HUES64 (cell line): ENCODE data around the gene ARHGEF11. TPM values are rescaled to one million over a fixed set of nuclear protein-coding genes. Genes with fewer than 3 reads are reported as not detected.

Source experiments
- H3K27ac ChIP-seq: 2 replicates; pipeline ENCODE4 v1.7.0; 2013; ENCODE audit warnings: low read depth, low read length, inconsistent platforms
- H3K27me3 ChIP-seq: 2 replicates; pipeline ENCODE4 v1.6.1; 2013; ENCODE audit warnings: mild to moderate bottlenecking, low read length; ENCODE audit not compliant: insufficient read depth
- H3K36me3 ChIP-seq: 2 replicates; pipeline ENCODE4 v1.6.1; 2013; ENCODE audit warnings: mild to moderate bottlenecking, low read length; ENCODE audit not compliant: insufficient read depth
- H3K4me1 ChIP-seq: 2 replicates; pipeline ENCODE4 v1.6.1; 2013; ENCODE audit warnings: mild to moderate bottlenecking, low read length, moderate library complexity; ENCODE audit not compliant: insufficient read depth
- H3K4me3 ChIP-seq: 2 replicates; pipeline ENCODE4 v1.5.1; 2013; ENCODE audit warnings: mild to moderate bottlenecking, low read length, moderate library complexity
- H3K9ac ChIP-seq: 2 replicates; pipeline ENCODE4 v1.6.1; 2013; ENCODE audit warnings: mild to moderate bottlenecking, low read depth, low read length
- H3K9me3 ChIP-seq: 2 replicates; pipeline ENCODE4 v1.6.1; 2013; ENCODE audit warnings: low read depth, low read length; ENCODE audit not compliant: insufficient read depth
- WGBS: fragments of 150-250, 120-280 bp; methylation state at CpG from one replicate; pipeline ENCODE4 v1.1.7; 2013; ENCODE audit warnings: missing lambda C conversion rate; 5-methylcytosine and 5-hydroxymethylcytosine counted together
- polyA plus RNA-seq, 2 experiments: library from polyadenylated mRNA; stranded (reverse); fragments of 50-300 nt; gene quantifications; one replicate each; pipeline ENCODE4 v1.2.3, GENCODE V29; 2013

ARHGEF11 gene, protein sequence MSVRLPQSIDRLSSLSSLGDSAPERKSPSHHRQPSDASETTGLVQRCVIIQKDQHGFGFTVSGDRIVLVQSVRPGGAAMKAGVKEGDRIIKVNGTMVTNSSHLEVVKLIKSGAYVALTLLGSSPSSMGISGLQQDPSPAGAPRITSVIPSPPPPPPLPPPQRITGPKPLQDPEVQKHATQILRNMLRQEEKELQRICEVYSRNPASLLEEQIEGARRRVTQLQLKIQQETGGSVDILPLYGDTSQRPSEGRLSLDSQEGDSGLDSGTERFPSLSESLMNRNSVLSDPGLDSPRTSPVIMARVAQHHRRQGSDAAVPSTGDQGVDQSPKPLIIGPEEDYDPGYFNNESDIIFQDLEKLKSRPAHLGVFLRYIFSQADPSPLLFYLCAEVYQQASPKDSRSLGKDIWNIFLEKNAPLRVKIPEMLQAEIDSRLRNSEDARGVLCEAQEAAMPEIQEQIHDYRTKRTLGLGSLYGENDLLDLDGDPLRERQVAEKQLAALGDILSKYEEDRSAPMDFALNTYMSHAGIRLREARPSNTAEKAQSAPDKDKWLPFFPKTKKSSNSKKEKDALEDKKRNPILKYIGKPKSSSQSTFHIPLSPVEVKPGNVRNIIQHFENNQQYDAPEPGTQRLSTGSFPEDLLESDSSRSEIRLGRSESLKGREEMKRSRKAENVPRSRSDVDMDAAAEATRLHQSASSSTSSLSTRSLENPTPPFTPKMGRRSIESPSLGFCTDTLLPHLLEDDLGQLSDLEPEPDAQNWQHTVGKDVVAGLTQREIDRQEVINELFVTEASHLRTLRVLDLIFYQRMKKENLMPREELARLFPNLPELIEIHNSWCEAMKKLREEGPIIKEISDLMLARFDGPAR (N-terminal part only)
- polyA plus RNA-seq (2013, experiment 1 of 2) = 17.2 TPM
- polyA plus RNA-seq (2013, experiment 2 of 2) = 18.0 TPM

DNA sequence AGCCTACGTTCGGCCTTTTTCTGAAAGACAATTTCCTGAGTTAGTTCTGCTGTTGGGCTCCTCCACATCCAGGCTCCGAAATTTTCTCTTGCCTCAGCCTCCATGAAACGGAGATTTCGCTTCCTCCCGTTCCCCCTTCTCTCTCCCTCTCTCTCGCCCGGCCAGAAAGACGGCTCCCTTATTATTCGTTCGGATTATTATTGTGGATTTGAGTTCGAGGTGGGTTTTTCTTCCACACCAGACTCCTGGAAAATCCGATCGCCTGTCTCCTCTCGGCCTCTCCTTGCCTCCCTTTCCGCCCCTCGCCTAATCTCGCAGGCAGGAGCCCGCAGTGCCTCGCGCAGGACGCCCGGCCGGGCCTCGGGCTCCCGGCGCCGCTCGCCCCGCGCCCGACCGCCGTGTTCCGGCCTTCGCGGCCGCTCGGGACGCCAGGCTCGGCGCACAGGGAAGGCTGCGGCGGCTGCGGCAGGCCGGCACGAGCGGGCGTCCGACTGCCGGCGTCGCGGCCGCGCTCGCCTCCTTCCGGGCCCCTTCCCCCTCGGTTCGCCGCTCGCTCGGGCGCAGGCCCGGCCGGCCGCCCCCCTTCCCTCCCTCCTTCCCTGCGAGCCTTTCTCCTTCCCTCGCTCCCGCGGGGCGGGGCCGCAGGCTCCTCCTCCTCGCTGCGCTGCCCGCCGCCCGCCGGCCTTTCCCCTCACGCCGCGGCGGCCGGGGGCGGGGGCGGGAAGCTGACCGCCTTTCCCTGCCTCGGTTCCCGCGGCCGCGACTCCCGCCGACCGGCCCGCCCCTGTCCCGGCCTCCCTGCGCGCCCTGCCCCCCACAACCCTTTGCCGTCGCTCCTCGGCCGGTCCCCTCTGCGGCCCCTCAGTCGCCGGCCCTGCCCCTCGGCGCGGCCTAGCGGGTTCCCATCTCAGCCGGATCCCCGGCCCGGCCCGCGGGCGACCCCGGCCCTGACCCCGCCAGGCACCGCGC is at the start of gene ARHGEF11:
ARHGEF11 (minus strand) TSS at position 493 of the 969 bp plus-strand sequence. CDS start 1,412 bp downstream, outside the sequence.
- peak within 1 kb of the TSS; percentile 93 for H3K9ac ChIP-seq
- H3K36me3 ChIP-seq = peaks cover 6% of the 10 kb centered on the region; the same call in 1 of the 2 replicates
- under 1% methylated on average over 116 of the region's 120 CpGs for WGBS
- H3K27me3 ChIP-seq = no peaks in the 10 kb centered on the region
- H3K9me3 ChIP-seq = no peaks in the 10 kb centered on the region
- H3K4me3 ChIP-seq = peak within 1 kb of the TSS; percentile 95
- H3K27ac ChIP-seq = peak within 1 kb of the TSS; percentile 90
- H3K4me1 ChIP-seq = peaks cover 23% of the 10 kb centered on the region

- Histone ChIP-seq H3K4me3 (no peak overlapping the region), H3K9me3 (no peaks in the 10 kb centered on the region), H3K27ac (no peak overlapping the region), H3K9ac (no peak overlapping the region), H3K4me1 (peaks cover 6% of the 10 kb centered on the region; the same call in 1 of the 2 replicates), H3K27me3 (no peaks in the 10 kb centered on the region), H3K36me3 (no peaks in the 10 kb centered on the region)
- 95% methylated on average over 2 of the region's 4 CpGs for WGBS
These were observed 49.5 kb upstream of the ARHGEF11 start for GRCh38 chr1:157095091-157095490.

DNA sequence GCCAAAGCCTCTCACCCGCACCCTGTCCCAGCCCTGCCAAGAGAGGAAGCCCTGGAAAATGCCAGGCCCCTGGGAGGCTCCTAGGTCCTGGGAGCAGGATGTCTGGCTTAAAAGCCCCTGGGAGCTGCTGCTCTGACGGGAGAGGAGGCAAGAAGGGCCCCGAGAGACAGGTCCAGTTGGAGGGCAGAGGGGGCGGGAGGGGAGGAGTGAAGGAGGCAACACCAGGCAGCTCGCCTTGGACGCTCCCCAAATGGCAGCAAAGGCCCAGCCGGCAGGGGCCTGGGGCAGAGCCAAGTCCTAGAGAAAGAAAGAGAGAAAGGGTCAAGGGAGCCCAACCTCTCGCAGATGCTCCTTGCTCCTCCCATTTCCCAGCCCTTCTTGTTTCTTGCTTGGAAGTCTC is 47.3 kb upstream of the ARHGEF11 start:
- no peaks in the 10 kb centered on the region for H3K9me3 ChIP-seq
- H3K4me1 ChIP-seq = peaks cover 6% of the 10 kb centered on the region; the same call in 1 of the 2 replicates
- no peaks in the 10 kb centered on the region for H3K36me3 ChIP-seq
- H3K27ac ChIP-seq = no peak overlapping the region
- H3K27me3 ChIP-seq = no peaks in the 10 kb centered on the region
- H3K9ac ChIP-seq = no peak overlapping the region
- WGBS = 77% methylated on average over 7 of the region's 8 CpGs
- H3K4me3 ChIP-seq = no peak overlapping the region

DNA sequence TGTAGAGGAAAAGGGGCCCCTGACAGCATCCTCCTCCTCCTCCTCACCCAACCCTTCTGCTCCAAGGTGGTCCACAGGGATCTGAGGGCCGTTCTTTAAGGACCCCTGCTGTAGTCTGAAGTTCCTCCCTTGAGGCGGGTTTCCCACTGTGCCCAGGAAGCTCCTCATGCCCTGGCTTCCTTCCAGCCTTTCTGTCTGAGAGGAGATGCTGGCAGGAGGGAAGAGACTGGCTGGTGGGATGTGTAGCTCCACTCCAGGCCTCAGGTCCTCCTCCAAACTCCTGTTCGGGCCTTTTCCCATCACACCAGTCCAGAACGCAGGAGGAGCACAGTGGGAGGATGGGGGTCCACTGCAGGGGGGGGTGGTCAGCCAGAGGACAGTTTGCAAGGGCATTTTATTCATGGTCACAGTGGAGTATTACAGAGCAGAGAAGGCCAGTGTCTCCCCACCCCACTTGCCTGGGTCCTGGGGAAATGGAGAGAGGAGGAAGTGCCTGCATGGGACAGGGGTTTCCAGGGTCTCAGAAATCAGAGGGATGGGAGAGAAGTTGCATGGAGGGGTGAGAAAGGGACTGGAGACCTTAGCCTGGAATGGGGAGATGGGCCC is 46.2 kb upstream of the ARHGEF11 start:
- H3K9ac ChIP-seq = no peak overlapping the region
- WGBS = 77% methylated on average over 4 of the region's 4 CpGs
- no peak overlapping the region for H3K27ac ChIP-seq
- H3K27me3 ChIP-seq = no peaks in the 10 kb centered on the region
- peaks cover 6% of the 10 kb centered on the region; the same call in 1 of the 2 replicates for H3K4me1 ChIP-seq
- no peaks in the 10 kb centered on the region for H3K36me3 ChIP-seq
- H3K9me3 ChIP-seq = no peaks in the 10 kb centered on the region
- no peak overlapping the region for H3K4me3 ChIP-seq

GRCh38 chr1:157091186-157091585 is 45.6 kb upstream of the ARHGEF11 start:
- Histone ChIP-seq H3K27me3 (no peaks in the 10 kb centered on the region), H3K4me1 (peaks cover 6% of the 10 kb centered on the region; the same call in 1 of the 2 replicates)
- WGBS = 93% methylated on average over 4 of the region's 4 CpGs

GRCh38 chr1:157090771-157091170 is 45.2 kb upstream of the ARHGEF11 start:
- Histone ChIP-seq H3K9me3 (no peaks in the 10 kb centered on the region), H3K9ac (no peak overlapping the region), H3K4me3 (no peak overlapping the region), H3K27ac (no peak overlapping the region), H3K4me1 (peaks cover 6% of the 10 kb centered on the region; the same call in 1 of the 2 replicates), H3K27me3 (no peaks in the 10 kb centered on the region), H3K36me3 (no peaks in the 10 kb centered on the region)
- WGBS = 83% methylated on average over 3 of the region's 3 CpGs

More at GRCh38 chr1:157091186-157091585, 45.6 kb upstream of the ARHGEF11 start:
- Histone ChIP-seq H3K36me3 (no peaks in the 10 kb centered on the region), H3K27ac (no peak overlapping the region), H3K9me3 (no peaks in the 10 kb centered on the region), H3K4me3 (no peak overlapping the region), H3K9ac (no peak overlapping the region)

DNA sequence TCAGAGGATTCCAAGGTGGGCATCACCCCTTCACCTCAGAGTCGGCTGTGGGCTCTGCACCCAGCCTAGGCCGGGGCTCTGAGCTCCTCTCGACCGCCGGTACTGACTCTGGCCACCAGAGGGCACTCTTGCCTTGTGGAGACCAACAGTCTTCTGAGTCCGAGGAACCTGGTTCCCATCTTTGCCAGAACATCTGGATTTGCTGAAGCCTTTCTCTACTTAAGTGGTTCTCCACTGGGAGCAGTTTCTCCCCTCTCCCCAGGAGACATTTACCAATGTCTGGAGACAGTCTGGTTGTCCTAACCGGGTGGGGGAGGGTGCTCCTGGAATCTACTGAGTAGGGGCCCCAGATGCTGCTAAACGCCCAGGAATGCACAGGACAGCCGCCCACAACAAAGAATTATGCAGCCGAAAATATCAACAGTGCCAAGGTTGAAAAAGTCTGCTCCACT is 44.7 kb upstream of the ARHGEF11 start:
- no peaks in the 10 kb centered on the region for H3K36me3 ChIP-seq
- H3K4me3 ChIP-seq = no peak overlapping the region
- 35% methylated on average over 10 of the region's 10 CpGs for WGBS
- no peaks in the 10 kb centered on the region for H3K27me3 ChIP-seq
- H3K4me1 ChIP-seq = peaks cover 6% of the 10 kb centered on the region; the same call in 1 of the 2 replicates
- H3K9ac ChIP-seq = no peak overlapping the region
- no peak overlapping the region for H3K27ac ChIP-seq
- no peaks in the 10 kb centered on the region for H3K9me3 ChIP-seq

DNA sequence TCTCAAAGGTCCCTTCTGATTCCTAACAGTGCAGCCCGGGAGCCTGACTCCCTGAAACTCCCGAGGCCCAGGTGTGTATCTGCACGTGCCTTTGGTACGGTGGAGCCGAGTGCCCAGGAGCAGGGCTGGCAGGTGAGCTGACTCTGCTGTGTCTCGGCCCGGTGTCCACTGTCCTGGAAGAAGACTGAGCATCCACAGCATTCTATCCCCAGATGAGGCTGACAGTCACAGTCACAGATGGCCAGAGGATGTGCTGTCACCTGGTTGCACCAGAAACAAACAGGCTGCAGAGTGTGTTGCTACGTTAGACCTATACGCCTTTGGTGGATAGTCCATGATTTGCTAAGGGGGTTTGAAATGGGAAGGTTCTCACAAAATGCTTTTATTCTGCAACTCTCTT is 44.2 kb upstream of the ARHGEF11 start:
- Histone ChIP-seq H3K27ac (no peak overlapping the region), H3K4me1 (peaks cover 6% of the 10 kb centered on the region; the same call in 1 of the 2 replicates), H3K27me3 (no peaks in the 10 kb centered on the region), H3K36me3 (no peaks in the 10 kb centered on the region), H3K9me3 (no peaks in the 10 kb centered on the region), H3K4me3 (no peak overlapping the region), H3K9ac (no peak overlapping the region)
- 95% methylated on average over 9 of the region's 9 CpGs for WGBS

- Histone ChIP-seq H3K27ac (no peak overlapping the region), H3K9me3 (no peaks in the 10 kb centered on the region), H3K27me3 (no peaks in the 10 kb centered on the region), H3K9ac (no peak overlapping the region), H3K4me3 (no peak overlapping the region), H3K4me1 (peaks cover 6% of the 10 kb centered on the region; the same call in 1 of the 2 replicates), H3K36me3 (no peaks in the 10 kb centered on the region)
These were observed 43.1 kb upstream of the ARHGEF11 start for GRCh38 chr1:157088607-157089006.

DNA sequence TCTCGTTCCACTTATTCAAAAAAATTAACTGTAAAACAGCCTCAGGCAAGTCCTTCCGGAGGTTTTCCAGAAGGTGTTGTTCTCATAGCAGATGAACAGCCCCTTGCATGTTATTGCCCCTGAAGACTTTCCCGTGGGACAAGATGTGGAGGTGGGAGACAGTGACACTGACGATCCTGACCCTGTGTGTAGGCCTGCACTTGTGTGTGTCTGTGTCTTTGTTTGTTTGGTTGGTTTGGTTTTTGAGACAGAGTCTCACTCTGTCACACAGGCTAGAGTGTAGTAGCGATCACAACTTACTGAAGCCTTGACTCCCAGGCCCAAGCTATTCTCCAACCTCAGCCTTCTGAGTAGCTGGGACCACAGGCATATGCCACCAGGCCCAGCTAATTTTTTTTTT is 41.5 kb upstream of the ARHGEF11 start:
- 91% methylated on average over 5 of the region's 5 CpGs for WGBS
- H3K9me3 ChIP-seq = no peaks in the 10 kb centered on the region
- H3K27ac ChIP-seq = no peak overlapping the region
- H3K4me1 ChIP-seq = peaks cover 6% of the 10 kb centered on the region; the same call in 1 of the 2 replicates
- no peaks in the 10 kb centered on the region for H3K27me3 ChIP-seq
- H3K4me3 ChIP-seq = no peak overlapping the region
- no peaks in the 10 kb centered on the region for H3K36me3 ChIP-seq
- no peak overlapping the region for H3K9ac ChIP-seq
